ENCODE data around the gene PSMD3.

Gene PSMD3

GRCh38 chr17:39965017-39965699 is 15.4 kb upstream of the PSMD3 start:
- no peak for TF ChIP-seq CTCF (IDR thresholded peaks at IDR 0.05)

DNA sequence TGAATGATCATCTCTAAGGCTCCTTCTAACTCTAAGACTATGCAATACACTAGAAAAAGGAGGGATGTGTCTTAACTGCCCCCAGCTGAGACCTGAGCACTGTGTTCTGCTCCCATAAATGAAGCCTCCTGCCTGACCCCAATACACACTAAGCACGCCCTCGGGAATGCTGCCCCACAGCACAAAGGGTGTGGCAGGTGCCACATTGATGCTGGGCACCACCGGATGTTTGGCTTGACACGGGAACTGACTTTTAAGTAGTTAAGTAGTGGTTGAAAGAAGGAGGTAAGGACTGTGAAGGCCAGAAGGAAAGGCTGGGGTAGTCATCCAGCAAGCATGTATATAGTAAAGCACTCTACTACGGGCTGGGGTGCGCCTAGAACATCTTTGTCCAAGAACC is 13.8 kb upstream of the PSMD3 start:
- TF ChIP-seq CTCF (IDR thresholded peaks at IDR 0.05) = no peak

DNA sequence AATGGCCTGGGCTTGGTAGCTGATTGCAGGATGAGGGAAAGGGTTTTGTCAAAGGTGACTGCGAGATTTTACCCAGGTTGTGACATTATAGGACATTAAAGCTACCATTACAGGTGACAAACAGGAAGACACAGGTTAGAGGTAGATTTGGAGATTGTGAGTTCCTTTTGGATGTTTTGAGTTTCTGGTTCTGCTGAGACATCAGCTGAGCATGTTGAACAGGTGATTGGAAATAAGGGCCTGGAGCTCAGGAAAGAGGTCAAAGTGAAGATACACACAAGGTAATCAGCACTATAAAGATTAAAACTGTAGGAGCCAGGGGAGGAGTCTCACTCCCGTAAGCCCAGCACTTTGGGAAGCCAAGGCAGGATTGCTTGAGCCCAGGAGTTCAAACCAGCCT is 11.8 kb upstream of the PSMD3 start:
- no peak for TF ChIP-seq CTCF (IDR thresholded peaks at IDR 0.05)

GRCh38 chr17:39969375-39969774 is 11.2 kb upstream of the PSMD3 start:
- no peak for TF ChIP-seq CTCF (IDR thresholded peaks at IDR 0.05)

- no peak for TF ChIP-seq CTCF (IDR thresholded peaks at IDR 0.05)
These were observed 10.4 kb upstream of the PSMD3 start for GRCh38 chr17:39970157-39970692.

DNA sequence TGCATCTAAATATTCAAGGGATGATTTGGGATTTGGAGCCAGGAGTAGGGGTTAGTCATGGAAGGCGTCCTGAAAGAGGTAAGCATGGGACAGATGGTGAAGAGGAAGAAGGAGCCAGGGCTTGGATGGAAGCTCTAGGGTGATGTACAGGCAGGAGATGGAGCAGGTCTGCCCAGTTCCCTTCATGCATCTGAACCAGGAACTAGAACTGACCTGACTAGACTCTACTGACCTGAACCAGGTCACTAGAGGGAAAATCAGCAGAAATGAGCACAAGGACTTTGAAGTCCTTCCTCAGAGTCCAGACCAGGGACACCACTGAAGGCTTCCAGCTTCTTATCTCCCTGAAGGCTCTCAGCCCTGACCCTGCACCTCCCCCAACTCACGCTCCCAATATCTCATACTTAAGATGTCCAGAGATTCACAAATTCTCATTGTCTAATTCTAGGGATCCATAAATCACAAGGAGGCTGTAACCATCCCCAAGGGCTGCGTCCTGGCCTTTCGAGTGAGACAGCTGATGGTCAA is 9.5 kb upstream of the PSMD3 start:
- TF ChIP-seq CTCF (IDR thresholded peaks at IDR 0.05) = no peak

GRCh38 chr17:39972271-39972670 is 8.3 kb upstream of the PSMD3 start:
- TF ChIP-seq CTCF (IDR thresholded peaks at IDR 0.05) = no peak
